HG02884 (cell line): ENCODE results near the gene SPANXA2.
"Not testable (repeated sequence)": the region's sequence is repeated elsewhere in the genome, so short reads cannot be mapped to it uniquely, and the experiment has no call there.

Experiments
- ATAC-seq: cut with Tn5 transposase; IDR thresholded peaks from one replicate; pipeline ENCODE4 v1.9.1; 2021; ENCODE audit warnings: mild to moderate bottlenecking, moderate library complexity; ENCODE audit not compliant: unreplicated experiment

Gene SPANXA2, protein sequence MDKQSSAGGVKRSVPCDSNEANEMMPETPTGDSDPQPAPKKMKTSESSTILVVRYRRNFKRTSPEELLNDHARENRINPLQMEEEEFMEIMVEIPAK

DNA sequence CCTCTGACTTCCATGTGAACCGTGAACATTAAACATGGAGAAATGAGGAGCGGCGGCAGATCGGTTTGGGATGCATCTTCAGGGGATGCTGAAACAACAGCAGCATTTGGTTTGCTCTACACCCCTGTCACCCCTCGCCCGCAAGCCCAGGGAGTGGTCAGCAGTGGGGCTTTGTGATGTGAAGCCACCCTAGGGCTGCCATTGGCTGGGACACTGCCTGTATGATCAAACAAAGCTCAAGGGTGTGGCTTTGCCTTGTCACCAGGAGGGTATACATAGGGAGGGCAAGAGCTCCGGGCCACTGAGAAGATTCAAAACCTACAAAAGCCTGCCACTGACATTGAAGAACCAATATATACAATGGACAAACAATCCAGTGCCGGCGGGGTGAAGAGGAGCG lies at the start of gene SPANXA2:
SPANXA2 (plus strand) TSS at position 301 of the 400 bp plus-strand sequence; CDS start at position 361, 60 bp downstream.
- ATAC-seq: not testable (repeated sequence)

DNA sequence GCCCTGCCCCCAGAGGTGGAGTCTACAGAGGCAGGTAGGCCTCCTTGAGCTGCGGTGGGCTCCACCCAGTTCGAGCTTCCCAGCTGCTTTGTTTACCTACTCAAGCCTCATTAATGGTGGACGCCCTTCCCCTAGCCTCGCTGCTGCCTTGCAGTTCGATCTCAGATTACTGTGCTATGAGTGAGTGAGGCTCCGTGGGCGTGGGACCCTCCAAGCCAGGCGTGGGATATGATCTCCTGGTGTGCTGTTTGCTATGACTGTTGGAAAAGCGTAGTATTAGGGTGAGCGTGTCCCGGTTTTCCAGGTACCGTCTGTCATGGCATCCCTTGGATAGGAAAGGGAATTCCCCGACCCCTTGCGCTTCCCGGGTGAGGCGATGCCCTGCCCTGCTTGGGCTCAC lies 47.0 kb upstream of the SPANXA2 start:
- ATAC-seq: not testable (repeated sequence)

DNA sequence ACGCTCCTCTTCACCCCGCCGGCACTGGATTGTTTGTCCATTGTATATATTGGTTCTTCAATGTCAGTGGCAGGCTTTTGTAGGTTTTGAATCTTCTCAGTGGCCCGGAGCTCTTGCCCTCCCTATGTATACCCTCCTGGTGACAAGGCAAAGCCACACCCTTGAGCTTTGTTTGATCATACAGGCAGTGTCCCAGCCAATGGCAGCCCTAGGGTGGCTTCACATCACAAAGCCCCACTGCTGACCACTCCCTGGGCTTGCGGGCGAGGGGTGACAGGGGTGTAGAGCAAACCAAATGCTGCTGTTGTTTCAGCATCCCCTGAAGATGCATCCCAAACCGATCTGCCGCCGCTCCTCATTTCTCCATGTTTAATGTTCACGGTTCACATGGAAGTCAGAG lies 4.9 kb upstream of the SPANXA2 start, which contains the start of gene SPANXA1:
SPANXA1 (minus strand) TSS at position 101 of the 400 bp plus-strand sequence; CDS start at position 41, 60 bp downstream.
- ATAC-seq: not testable (repeated sequence)

DNA sequence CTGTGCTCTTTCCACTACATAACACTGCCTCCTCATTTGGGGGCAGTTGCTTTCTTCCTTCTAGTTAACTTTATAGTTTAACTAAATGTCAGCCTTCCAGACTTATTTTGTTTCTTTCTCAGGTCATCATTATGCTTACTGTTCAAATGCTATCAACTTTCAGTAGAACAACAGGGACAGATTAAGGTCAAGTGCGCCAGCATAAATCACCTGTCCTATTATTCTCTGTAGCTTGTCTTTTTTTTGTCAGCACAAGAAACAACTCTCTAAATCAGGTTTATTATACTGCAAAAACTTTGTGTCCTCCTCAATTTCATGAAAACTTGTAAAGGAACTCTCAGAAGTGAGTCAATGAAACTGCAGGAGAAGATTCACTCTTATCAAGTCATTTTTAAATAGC lies 19.6 kb downstream of the SPANXA2 start:
- no peak for ATAC-seq

DNA sequence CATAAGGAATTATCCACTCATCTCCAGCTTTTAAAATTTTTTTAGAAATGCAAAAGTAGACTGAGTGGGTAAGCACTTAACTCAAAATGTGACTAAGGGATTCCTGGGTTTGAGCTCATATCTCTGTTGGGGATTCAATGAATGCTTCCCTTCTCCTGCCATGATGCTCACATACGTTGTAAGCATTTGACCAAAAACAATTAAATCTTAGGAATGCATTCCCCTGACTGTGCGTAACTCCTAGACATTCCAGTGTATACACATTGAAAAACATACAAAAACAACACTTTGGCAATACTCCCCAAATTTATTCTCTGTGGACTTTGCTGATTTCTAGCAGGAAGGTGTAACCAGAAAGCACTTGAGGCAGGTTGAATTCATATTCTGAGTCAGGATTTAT lies 29.8 kb downstream of the SPANXA2 start:
- ATAC-seq: no peak

DNA sequence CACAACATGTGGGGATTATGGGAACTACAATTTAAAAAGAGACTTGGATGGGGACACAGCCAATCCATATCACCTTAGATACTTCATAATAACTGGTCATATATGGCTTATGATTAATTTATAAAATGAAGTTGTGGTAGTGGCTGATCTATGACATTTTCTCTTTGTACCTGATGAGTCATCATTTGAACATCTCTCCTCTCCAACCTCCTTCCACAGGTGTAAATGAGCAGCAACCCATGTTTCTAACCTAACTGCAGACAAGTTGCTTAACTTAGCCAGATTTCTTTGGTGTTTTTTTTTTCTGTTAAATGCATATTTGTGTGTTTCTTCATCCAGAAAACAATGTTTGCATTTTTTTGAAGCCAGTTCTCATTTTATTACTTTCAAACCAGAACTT lies 42.6 kb downstream of the SPANXA2 start:
- no peak for ATAC-seq

DNA sequence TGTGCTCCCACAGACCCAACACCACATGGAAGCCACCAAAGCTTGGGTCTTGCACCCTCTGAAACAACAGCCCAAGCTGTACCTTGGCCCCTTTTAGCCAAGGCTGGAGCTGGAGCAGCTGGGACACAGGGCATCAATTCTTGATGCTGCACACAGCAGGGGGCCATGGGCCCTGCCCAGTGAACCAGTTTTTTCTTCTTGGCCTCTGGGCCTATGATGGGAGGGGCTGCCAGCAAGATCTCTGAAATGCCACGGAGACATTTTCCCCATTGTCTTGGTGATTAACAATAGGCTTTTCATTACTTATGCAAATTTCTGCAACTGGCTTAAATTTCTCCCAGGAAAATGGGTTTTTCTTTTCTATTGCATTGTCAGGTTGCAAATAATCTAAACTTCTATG lies 49.0 kb downstream of the SPANXA2 start:
- no peak for ATAC-seq
